ENCODE measurements around the gene STAM2.
A peak's percentile ranks its signal among the peaks of the same experiment; 100 is the strongest.
"Not testable (repeated sequence)": the region's sequence is repeated elsewhere in the genome, so short reads cannot be mapped to it uniquely, and the experiment has no call there.

The STAM2 gene

DNA sequence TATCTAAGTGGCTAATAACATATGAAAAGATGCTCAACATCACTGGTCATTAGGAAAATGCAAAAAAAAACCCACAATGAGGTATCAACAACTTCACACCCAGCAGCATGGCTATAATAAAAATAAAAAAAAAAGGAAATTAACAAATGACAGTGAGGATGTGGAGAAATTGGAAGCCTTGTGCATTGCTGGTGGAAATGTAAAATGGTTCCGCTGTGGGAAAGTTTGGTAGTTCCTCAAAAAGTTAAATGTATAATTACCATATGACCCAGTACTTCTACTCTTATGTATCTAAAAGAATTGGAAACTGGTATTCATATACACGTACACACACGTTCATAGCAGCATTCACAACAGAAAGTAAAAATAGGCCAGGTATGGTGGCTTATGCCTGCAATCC lies 61.2 kb downstream of the STAM2 start:
- H3K36me3 ChIP-seq (ENCODE audit: insufficient read depth, low read length) = no peaks in the 10 kb centered on the region
- no peak overlapping the region for H3K4me3 ChIP-seq
- H3K27ac ChIP-seq = no peak overlapping the region
- no peak for DNase-seq (ENCODE audit: low read depth, low spot score)
- TF ChIP-seq POLR2AphosphoS5 (IDR thresholded peaks at IDR 0.05; ENCODE audit: borderline replicate concordance, low read depth, low read length) = no peak
- TF ChIP-seq EZH2 (IDR thresholded peaks at IDR 0.05) = no peak
- TF ChIP-seq FOXP2 (optimal IDR thresholded peaks at IDR 0.05; ENCODE audit: control extremely low read depth, extremely low read length, insufficient read depth) = no peak
- H3K9ac ChIP-seq (ENCODE audit: insufficient read length) = no peak overlapping the region
- H3K9me3 ChIP-seq (ENCODE audit: low read depth, low read length) = no peaks in the 10 kb centered on the region

DNA sequence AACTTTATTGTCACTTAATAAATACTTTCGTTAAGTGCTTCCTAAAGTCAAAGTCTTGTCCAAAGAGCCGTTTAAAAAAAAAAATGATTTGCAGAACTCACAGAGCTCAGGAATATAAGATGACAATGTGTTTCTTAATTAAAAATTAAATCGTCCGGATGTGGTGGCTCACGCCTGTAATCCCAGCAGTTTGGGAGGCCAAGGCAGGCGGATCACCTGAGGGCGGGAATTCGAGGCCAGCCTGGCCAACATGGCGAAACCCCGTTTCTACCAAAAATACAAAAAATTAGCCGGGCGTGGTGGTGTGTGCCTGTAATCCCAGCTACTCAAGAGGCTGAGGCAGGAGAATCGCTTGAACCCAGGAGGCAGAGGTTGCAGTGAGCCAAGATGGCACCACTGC lies 68.4 kb downstream of the STAM2 start:
- not testable (repeated sequence) for H3K9me3 ChIP-seq (ENCODE audit: low read depth, low read length); H3K27ac ChIP-seq; H3K36me3 ChIP-seq (ENCODE audit: insufficient read depth, low read length); H3K9ac ChIP-seq (ENCODE audit: insufficient read length); H3K4me3 ChIP-seq; DNase-seq (ENCODE audit: low read depth, low spot score)

- no peaks in the 10 kb centered on the region for H3K36me3 ChIP-seq (ENCODE audit: insufficient read depth, low read length)
- H3K9me3 ChIP-seq (ENCODE audit: low read depth, low read length) = no peaks in the 10 kb centered on the region
- H3K4me3 ChIP-seq = no peak overlapping the region
- H3K27ac ChIP-seq = no peak overlapping the region
- no peak for DNase-seq (ENCODE audit: low read depth, low spot score)
- H3K9ac ChIP-seq (ENCODE audit: insufficient read length) = no peak overlapping the region
- TF ChIP-seq FOXP2 (optimal IDR thresholded peaks at IDR 0.05; ENCODE audit: control extremely low read depth, extremely low read length, insufficient read depth) = no peak
- TF ChIP-seq EZH2 (IDR thresholded peaks at IDR 0.05) = no peak
These were observed 69.1 kb downstream of the STAM2 start for GRCh38 chr2:152106464-152106863.

DNA sequence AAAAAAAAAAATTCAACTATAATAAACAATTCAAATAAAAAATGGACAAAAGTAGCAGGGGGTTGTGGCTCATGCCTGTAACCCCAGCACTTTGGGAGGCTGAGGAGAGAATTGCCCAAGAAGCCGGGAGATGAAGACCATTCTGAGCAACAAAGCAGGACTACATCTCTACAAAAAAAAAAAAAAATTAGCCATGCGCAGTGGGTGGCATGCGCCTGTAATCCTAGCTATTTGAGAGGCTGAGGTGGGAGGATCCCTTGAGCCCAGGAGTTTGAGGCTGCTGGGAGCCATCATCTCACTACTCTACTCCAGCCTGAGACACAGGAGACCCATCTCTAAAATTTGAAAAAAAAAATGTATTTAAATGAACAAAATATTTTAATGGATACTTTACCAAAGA lies 72.3 kb downstream of the STAM2 start:
- no peak overlapping the region for H3K9ac ChIP-seq (ENCODE audit: insufficient read length)
- DNase-seq (ENCODE audit: low read depth, low spot score) = no peak
- H3K4me3 ChIP-seq = no peak overlapping the region
- TF ChIP-seq FOXP2 (optimal IDR thresholded peaks at IDR 0.05; ENCODE audit: control extremely low read depth, extremely low read length, insufficient read depth) = no peak
- no peak for TF ChIP-seq POLR2AphosphoS5 (IDR thresholded peaks at IDR 0.05; ENCODE audit: borderline replicate concordance, low read depth, low read length)
- no peak for TF ChIP-seq EZH2 (IDR thresholded peaks at IDR 0.05)
- H3K36me3 ChIP-seq (ENCODE audit: insufficient read depth, low read length) = no peaks in the 10 kb centered on the region
- no peaks in the 10 kb centered on the region for H3K9me3 ChIP-seq (ENCODE audit: low read depth, low read length)
- H3K27ac ChIP-seq = no peak overlapping the region

DNA sequence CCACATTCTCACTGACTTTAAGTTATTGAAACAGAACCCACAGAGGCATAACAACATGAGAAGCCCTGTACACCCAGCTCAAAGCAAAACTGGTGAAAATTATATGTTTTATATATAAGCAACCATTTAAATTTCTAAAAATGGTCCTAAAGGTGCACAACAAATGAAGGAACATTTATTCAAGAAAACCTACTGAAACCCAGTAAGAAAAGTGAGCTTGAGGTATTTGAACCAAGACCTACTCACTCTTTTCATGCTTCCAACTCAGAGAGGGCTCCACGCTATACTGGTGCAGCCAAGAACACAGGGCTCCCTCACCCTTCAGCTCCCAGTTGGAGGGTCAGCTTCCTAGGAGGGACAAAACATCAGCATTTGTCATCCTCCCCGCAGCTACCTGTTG lies 74.6 kb downstream of the STAM2 start:
- Histone ChIP-seq H3K9ac (ENCODE audit: insufficient read length) (no peak overlapping the region), H3K27ac (no peak overlapping the region), H3K36me3 (ENCODE audit: insufficient read depth, low read length) (no peaks in the 10 kb centered on the region), H3K9me3 (ENCODE audit: low read depth, low read length) (no peaks in the 10 kb centered on the region), H3K4me3 (no peak overlapping the region)
- no peak for DNase-seq (ENCODE audit: low read depth, low spot score)
- TF ChIP-seq EZH2 (IDR thresholded peaks at IDR 0.05) (no peak), FOXP2 (optimal IDR thresholded peaks at IDR 0.05; ENCODE audit: control extremely low read depth, extremely low read length, insufficient read depth) (no peak), POLR2AphosphoS5 (IDR thresholded peaks at IDR 0.05; ENCODE audit: borderline replicate concordance, low read depth, low read length) (no peak)

DNA sequence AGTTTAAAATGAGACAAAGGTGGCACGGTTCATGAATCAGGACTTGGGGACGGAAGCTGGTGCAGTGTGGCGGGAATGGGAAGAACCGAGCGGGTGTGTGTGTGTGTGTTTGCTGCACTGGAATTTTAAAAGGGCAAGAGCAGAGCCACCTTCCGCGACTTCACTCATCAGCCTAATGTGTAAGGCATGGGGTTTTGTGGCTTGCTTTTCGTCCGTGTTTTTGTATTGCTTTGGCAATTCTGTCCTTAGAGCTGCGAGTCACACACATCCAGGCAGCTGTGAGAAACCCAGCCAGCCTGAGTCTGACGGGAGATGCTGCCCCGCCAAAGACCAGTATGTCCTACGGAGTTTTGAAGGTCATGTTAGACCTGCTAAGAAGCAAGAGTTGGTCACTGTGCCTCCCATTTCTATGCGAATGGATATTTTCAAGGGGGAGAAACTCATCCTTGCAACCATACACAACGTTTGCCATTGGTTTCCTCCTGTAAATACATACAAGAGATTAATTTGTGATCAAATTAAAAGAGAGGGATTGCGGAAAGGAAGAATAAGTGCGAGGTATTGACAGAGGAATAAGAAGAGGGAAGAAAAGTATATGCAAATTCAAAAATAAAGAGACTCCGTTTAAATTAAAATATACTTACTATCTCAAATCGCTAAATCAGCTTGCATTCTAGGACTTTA lies 76.1 kb downstream of the STAM2 start:
- Histone ChIP-seq H3K9ac (ENCODE audit: insufficient read length) (peak overlapping the region; percentile 70), H3K4me3 (peak overlapping the region; percentile 89), H3K9me3 (ENCODE audit: low read depth, low read length) (no peaks in the 10 kb centered on the region), H3K27ac (no peak overlapping the region), H3K36me3 (ENCODE audit: insufficient read depth, low read length) (no peaks in the 10 kb centered on the region)
- TF ChIP-seq EZH2 (IDR thresholded peaks at IDR 0.05) = no peak
- no peak for TF ChIP-seq FOXP2 (optimal IDR thresholded peaks at IDR 0.05; ENCODE audit: control extremely low read depth, extremely low read length, insufficient read depth)
- no peak for DNase-seq (ENCODE audit: low read depth, low spot score)

- TF ChIP-seq EZH2 (IDR thresholded peaks at IDR 0.05) (no peak), POLR2AphosphoS5 (IDR thresholded peaks at IDR 0.05; ENCODE audit: borderline replicate concordance, low read depth, low read length) (no peak), FOXP2 (optimal IDR thresholded peaks at IDR 0.05; ENCODE audit: control extremely low read depth, extremely low read length, insufficient read depth) (no peak)
- DNase-seq (ENCODE audit: low read depth, low spot score) = no peak
- Histone ChIP-seq H3K4me3 (peak within 1 kb of the TSS; percentile 89), H3K9me3 (ENCODE audit: low read depth, low read length) (no peaks in the 10 kb centered on the region), H3K9ac (ENCODE audit: insufficient read length) (peak within 1 kb of the TSS; percentile 70), H3K36me3 (ENCODE audit: insufficient read depth, low read length) (no peaks in the 10 kb centered on the region), H3K27ac (no peak within 1 kb of the TSS)
These were observed 76.8 kb downstream of the STAM2 start, which contains the start of gene CACNB4 for GRCh38 chr2:152098496-152099366. TSS of gene CACNB4 (minus strand) at chr2:152099044.

- peak overlapping the region; percentile 89 for H3K4me3 ChIP-seq
- DNase-seq (ENCODE audit: low read depth, low spot score) = no peak
These were observed 77.6 kb downstream of the STAM2 start for GRCh38 chr2:152097801-152098495.

More at GRCh38 chr2:152097801-152098495, 77.6 kb downstream of the STAM2 start:
- no peak for TF ChIP-seq FOXP2 (optimal IDR thresholded peaks at IDR 0.05; ENCODE audit: control extremely low read depth, extremely low read length, insufficient read depth)
- no peak for TF ChIP-seq EZH2 (IDR thresholded peaks at IDR 0.05)
- no peak for TF ChIP-seq POLR2AphosphoS5 (IDR thresholded peaks at IDR 0.05; ENCODE audit: borderline replicate concordance, low read depth, low read length)
- Histone ChIP-seq H3K9me3 (ENCODE audit: low read depth, low read length) (no peaks in the 10 kb centered on the region), H3K27ac (no peak overlapping the region), H3K36me3 (ENCODE audit: insufficient read depth, low read length) (no peaks in the 10 kb centered on the region), H3K9ac (ENCODE audit: insufficient read length) (peak overlapping the region; percentile 51)

All from SK-N-MC (cell line).